Endothelial cell of umbilical vein (primary cell): ENCODE results near the gene MOB2. TPM values are rescaled to one million over a fixed set of nuclear protein-coding genes. Genes with fewer than 3 reads are reported as not detected.

ENCODE experiments used
- BruUV-seq: library from RNA; stranded (reverse); fragments of 400-500 nt; replicated peaks from 2 replicates; lab custom pipeline; 2021; lab: Mats Ljungman, UMichigan
- CTCF ChIA-PET: fragments of 300-600, 350-600 bp; sonication (Branson Sonifier 250); formaldehyde crosslinking; loops from one replicate; lab custom pipeline; 2021; ENCODE audit warnings: antibody characterized with exemption, inconsistent platforms; lab: Charles Lee
- POLR2A ChIA-PET: fragments of 300-600, 350-600 bp; sonication (Branson Sonifier 250); formaldehyde crosslinking; loops from one replicate; lab custom pipeline; 2021; ENCODE audit warnings: antibody characterized with exemption, inconsistent platforms; lab: Charles Lee
- DNase-seq: peaks from one replicate; pipeline ENCODE4 v3.0.0-alpha.2; 2011; ENCODE audit warnings: low read depth, low spot score
- FAIRE-seq: peaks from 2 replicates; lab custom pipeline; 2011; peaks lifted over from hg19 to GRCh38; lab: Jason Lieb, UNC
- H2AFZ ChIP-seq: 2 replicates; pipeline ENCODE4 v1.6.0; 2012; ENCODE audit warnings: low read depth, low read length, control low read depth, inconsistent platforms
- H3K27ac ChIP-seq: 2 replicates; pipeline ENCODE4 v1.5.1; 2011; ENCODE audit warnings: low read depth, mild to moderate bottlenecking, control low read depth, low read length, moderate library complexity; ENCODE audit not compliant: insufficient read depth
- H3K27me3 ChIP-seq, 2 experiments: 2 replicates each; pipeline versions ENCODE4 v1.6.0 to v1.6.1; 2011; ENCODE audit warnings: low read length in 2 of 2, mixed read lengths in 1 of 2; ENCODE audit not compliant: control insufficient read depth in 2 of 2, insufficient read depth in 2 of 2
- H3K36me3 ChIP-seq, 2 experiments: 2 replicates in 1 of 2; 3 replicates in 1 of 2; pipeline ENCODE4 v1.5.1; 2011; ENCODE audit warnings: low read length in 2 of 2, mild to moderate bottlenecking in 1 of 2, moderate library complexity in 1 of 2; ENCODE audit not compliant: control insufficient read depth in 2 of 2, insufficient read depth in 2 of 2; ENCODE audit errors: extremely low read depth in 1 of 2
- H3K4me1 ChIP-seq: 3 replicates; pipeline ENCODE4 v1.5.1; 2011; ENCODE audit warnings: mild to moderate bottlenecking, low read length; ENCODE audit not compliant: control insufficient read depth, insufficient read depth; ENCODE audit errors: extremely low read depth
- H3K4me2 ChIP-seq: 2 replicates; pipeline ENCODE4 v1.6.1; 2011; ENCODE audit warnings: low read length, control low read depth, mixed read lengths; ENCODE audit not compliant: insufficient read depth
- H3K4me3 ChIP-seq, 3 experiments: fragments of 200-600 bp in 1 of 3; sonication (generic), shearing (Covaris generic) in 1 of 3; replicated peaks in 1 of 3; 2 replicates each; pipeline ENCODE4 v1.5.1; 2011 to 2016; ENCODE audit warnings: control low read depth in 3 of 3, low read length in 3 of 3, mild to moderate bottlenecking in 2 of 3, inconsistent platforms in 1 of 3, low read depth in 1 of 3, moderate library complexity in 1 of 3; ENCODE audit not compliant: insufficient read depth in 1 of 3
- H3K79me2 ChIP-seq: 2 replicates; pipeline ENCODE4 v1.6.0; 2012; ENCODE audit warnings: low read length, inconsistent platforms; ENCODE audit not compliant: control insufficient read depth, insufficient read depth
- H3K9ac ChIP-seq: replicated peaks from 2 replicates; pipeline ENCODE3; 2011; ENCODE audit warnings: low read length, control low read depth; ENCODE audit not compliant: insufficient read depth; ENCODE audit errors: extremely low read depth
- H3K9me1 ChIP-seq: replicated peaks from 3 replicates; pipeline ENCODE4 v1.6.0; 2011; ENCODE audit warnings: mild to moderate bottlenecking, low read length; ENCODE audit not compliant: control insufficient read depth, insufficient read depth; ENCODE audit errors: extremely low read depth
- H3K9me3 ChIP-seq: replicated peaks from 2 replicates; pipeline ENCODE4 v1.5.1; 2012; ENCODE audit warnings: low read length, inconsistent platforms; ENCODE audit not compliant: control insufficient read depth, insufficient read depth
- H4K20me1 ChIP-seq: replicated peaks from 2 replicates; pipeline ENCODE3; 2011; ENCODE audit warnings: mild to moderate bottlenecking, low read length; ENCODE audit not compliant: control insufficient read depth, insufficient read depth; ENCODE audit errors: extremely low read depth
- CTCF ChIP-seq, 2 donors: IDR thresholded peaks; 1 replicate in 1 of 2; 2 replicates in 1 of 2; pipeline ENCODE4 v1.5.1; 2011; ENCODE audit warnings: low read length in 2 of 2, mild to moderate bottlenecking in 2 of 2, moderate library complexity in 2 of 2, control low read depth in 1 of 2, inconsistent platforms in 1 of 2, low read depth in 1 of 2; ENCODE audit not compliant: insufficient read depth in 1 of 2; ENCODE audit errors: extremely low read depth in 1 of 2
- GATA2 ChIP-seq: IDR thresholded peaks from 2 replicates; pipeline ENCODE4 v1.7.0; 2011; ENCODE audit warnings: low read depth, mild to moderate bottlenecking, moderate library complexity, mixed read lengths, low read length; ENCODE audit not compliant: insufficient read length, insufficient read depth
- JUN ChIP-seq: IDR thresholded peaks from 2 replicates; pipeline ENCODE4 v1.6.1; 2011; ENCODE audit warnings: borderline replicate concordance, low read depth; ENCODE audit not compliant: insufficient read length, insufficient read depth
- MAX ChIP-seq: IDR thresholded peaks from 2 replicates; pipeline ENCODE4 v1.6.1; 2011; ENCODE audit not compliant: insufficient read depth, insufficient read length
- MYC ChIP-seq: IDR thresholded peaks from one replicate; pipeline ENCODE4 v1.6.1; 2011; ENCODE audit warnings: mild to moderate bottlenecking, low read depth, low read length
- POLR2A ChIP-seq: IDR thresholded peaks from 2 replicates; pipeline ENCODE4 v1.6.1; 2012; ENCODE audit warnings: low read depth, mild to moderate bottlenecking, control low read depth, low read length
- POLR2AphosphoS5 ChIP-seq: IDR thresholded peaks from 2 replicates; pipeline ENCODE4 v1.6.1; 2012; ENCODE audit warnings: low read depth, mild to moderate bottlenecking, control low read depth, low read length, moderate library complexity; ENCODE audit not compliant: insufficient read depth
- dilution Hi-C: fragments of 300-500 bp; cut with MboI; formaldehyde crosslinking; loops from one replicate; pipeline ENCODE4 v1.15.0; 2019; ENCODE audit warnings: low sequenced_read_pairs; ENCODE audit not compliant: extremely low pct_ligation_motif_present
- intact Hi-C: fragments of 100-400 bp; cut with micrococcal nuclease; formaldehyde crosslinking; loops from one replicate; pipeline ENCODE4 v1.10.0; 2022
- polyA plus RNA-seq, 4 experiments: library from polyadenylated mRNA; depleted of rRNA in 3 of 4; stranded (reverse) in 3 of 4; unstranded in 1 of 4; fragments of >200 nt; gene quantifications; 2 replicates each; pipeline versions ENCODE4 v1.2.1 to v1.2.3, GENCODE V29; 2011 to 2012; ENCODE audit warnings: missing spikeins in 1 of 4
- total RNA-seq: library from RNA; stranded (reverse); gene quantifications from 2 replicates; pipeline ENCODE4 v1.2.3, GENCODE V29; 2021

MOB2 gene
- total and polyA plus RNA-seq, 2 donors (not counting 3 experiments of a cell fraction or from before 2014, with no cell fraction given): 38.2 to 50.6 TPM

- H4K20me1 ChIP-seq: no peaks in the 10 kb centered on the region
- no peaks in the 10 kb centered on the region for H3K79me2 ChIP-seq
- CTCF ChIA-PET: no interaction called here
- H3K36me3 ChIP-seq: no peaks in the 10 kb centered on the region
- H2AFZ ChIP-seq: no peak overlapping the region
- TF ChIP-seq MAX (no peak), POLR2A (no peak), MYC (no peak), CTCF (IDR thresholded peaks at IDR 0.05; ENCODE audit: extremely low read depth in 1 of 2, insufficient read depth in 1 of 2, low read depth in 1 of 2, low read length in 2 of 2) (no peak)
- no TSS peak for BruUV-seq
- H3K4me2 ChIP-seq: no peak overlapping the region
- no peaks in the 10 kb centered on the region for H3K9me3 ChIP-seq
- FAIRE-seq (no peak), DNase-seq (no peak)
- H3K27ac ChIP-seq: no peak overlapping the region
- no peaks in the 10 kb centered on the region for H3K9me1 ChIP-seq
- no peak overlapping the region for H3K9ac ChIP-seq
- no peak overlapping the region for H3K4me3 ChIP-seq
- POLR2A ChIA-PET: no interaction called here
- intact Hi-C loops: no loop called here
- no peaks in the 10 kb centered on the region for H3K27me3 ChIP-seq
- H3K4me1 ChIP-seq: no peaks in the 10 kb centered on the region
- dilution Hi-C loops: no loop called here
Observed at GRCh38 chr11:1450949-1451710, 35.4 kb downstream of the MOB2 start.

GRCh38 chr11:1450344-1450875 is 36.2 kb downstream of the MOB2 start:
- TF ChIP-seq MYC: no peak
- TF ChIP-seq MAX: no peak
- TF ChIP-seq GATA2: no peak
- TF ChIP-seq JUN: no peak
- TF ChIP-seq POLR2AphosphoS5: no peak
- dilution Hi-C loops (no loop called here), intact Hi-C loops (no loop called here)
- Histone ChIP-seq H3K27me3 (no peaks in the 10 kb centered on the region), H3K4me2 (no peak overlapping the region), H4K20me1 (no peaks in the 10 kb centered on the region), H3K9me1 (no peaks in the 10 kb centered on the region), H3K27ac (no peak overlapping the region), H2AFZ (no peak overlapping the region), H3K4me1 (no peaks in the 10 kb centered on the region), H3K9me3 (no peaks in the 10 kb centered on the region), H3K79me2 (no peaks in the 10 kb centered on the region), H3K4me3 (no peak overlapping the region), H3K36me3 (no peaks in the 10 kb centered on the region), H3K9ac (no peak overlapping the region)
- POLR2A ChIA-PET: no interaction called here
- no TSS peak for BruUV-seq
- CTCF ChIA-PET: no interaction called here
- DNase-seq (no peak), FAIRE-seq (no peak)
